ENCODE data around the gene RENBP.

RENBP gene

DNA sequence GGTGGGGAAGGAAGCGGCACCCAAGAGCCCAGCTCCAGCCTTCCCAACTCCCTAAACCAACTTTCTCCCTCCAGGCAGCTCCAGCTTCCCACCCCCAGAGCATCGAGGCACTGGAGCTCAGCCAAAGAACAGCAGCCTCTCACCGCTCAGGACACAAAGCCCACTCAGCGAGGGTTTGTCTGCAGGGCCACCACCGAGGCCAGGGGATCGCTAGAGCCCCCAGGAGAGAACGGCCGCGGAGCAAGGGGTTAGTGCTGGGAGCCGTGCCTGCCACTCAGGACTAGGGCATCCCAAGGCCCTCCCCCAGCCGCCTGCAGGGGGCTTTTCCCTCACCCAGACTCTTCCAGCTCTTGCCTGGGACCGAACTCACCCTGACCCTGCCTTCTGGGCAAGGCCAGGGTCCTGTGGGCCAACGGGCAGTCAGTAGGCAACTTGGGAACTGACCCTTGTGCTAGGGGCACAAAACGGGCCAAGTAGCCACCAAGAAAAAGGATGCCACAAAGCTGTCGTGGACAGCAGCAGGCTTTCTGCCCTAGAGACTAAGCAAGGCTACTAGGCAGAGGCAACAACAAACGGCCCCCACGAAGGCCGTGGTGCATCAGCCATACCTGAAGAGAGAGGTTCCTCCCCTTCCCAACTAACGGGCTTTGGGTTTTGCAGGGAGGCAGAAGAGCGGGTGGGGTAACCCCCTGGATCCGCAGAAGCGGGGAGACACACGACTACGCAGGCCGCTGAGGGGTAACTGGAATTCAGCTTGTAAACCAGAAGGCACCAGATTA is 24.9 kb upstream of the RENBP start:
- H3K4me1 ChIP-seq (ENCODE audit: control insufficient read depth, low read depth, low read length): peaks cover 7% of the 10 kb centered on the region
- peak overlapping the region; percentile 87 for H3K4me3 ChIP-seq (ENCODE audit: low read length)
- no peak overlapping the region for H3K27ac ChIP-seq (ENCODE audit: low read length)

DNA sequence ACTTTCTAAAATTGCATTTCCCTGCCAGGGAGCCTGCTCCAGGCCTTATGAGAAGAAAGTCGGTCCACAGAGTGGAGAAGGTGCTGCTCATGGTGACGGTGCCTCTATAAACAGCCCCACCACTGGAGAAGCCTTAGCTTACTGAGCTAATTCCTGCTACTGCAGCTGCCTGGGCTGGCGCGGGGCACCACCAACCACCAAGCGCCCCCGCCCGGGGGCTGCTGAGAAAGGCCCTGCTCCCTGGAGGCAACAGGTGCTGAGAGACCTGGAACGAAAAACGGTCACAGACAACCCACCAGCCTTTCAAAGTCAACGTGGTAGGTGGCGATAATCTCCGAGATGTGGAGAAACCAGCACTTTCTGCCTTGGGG is 24.3 kb upstream of the RENBP start:
- Histone ChIP-seq H3K9ac (ENCODE audit: low read length) (no peak overlapping the region), H3K4me1 (ENCODE audit: control insufficient read depth, low read depth, low read length) (peaks cover 7% of the 10 kb centered on the region), H3K9me3 (ENCODE audit: control insufficient read depth, low read depth, low read length) (peaks cover 4% of the 10 kb centered on the region), H3K27ac (ENCODE audit: low read length) (no peak overlapping the region), H3K36me3 (ENCODE audit: control insufficient read depth, low read depth, low read length) (peaks cover 2% of the 10 kb centered on the region), H3K4me3 (ENCODE audit: low read length) (peak overlapping the region; percentile 87), H3K27me3 (ENCODE audit: control insufficient read depth, insufficient read depth, low read length) (no peaks in the 10 kb centered on the region)

More for the DNA sequence above, 24.9 kb upstream of the RENBP start:
- Histone ChIP-seq H3K36me3 (ENCODE audit: control insufficient read depth, low read depth, low read length) (no peaks in the 10 kb centered on the region), H3K9ac (ENCODE audit: low read length) (no peak overlapping the region), H3K9me3 (ENCODE audit: control insufficient read depth, low read depth, low read length) (peaks cover 4% of the 10 kb centered on the region), H3K27me3 (ENCODE audit: control insufficient read depth, insufficient read depth, low read length) (no peaks in the 10 kb centered on the region)

DNA sequence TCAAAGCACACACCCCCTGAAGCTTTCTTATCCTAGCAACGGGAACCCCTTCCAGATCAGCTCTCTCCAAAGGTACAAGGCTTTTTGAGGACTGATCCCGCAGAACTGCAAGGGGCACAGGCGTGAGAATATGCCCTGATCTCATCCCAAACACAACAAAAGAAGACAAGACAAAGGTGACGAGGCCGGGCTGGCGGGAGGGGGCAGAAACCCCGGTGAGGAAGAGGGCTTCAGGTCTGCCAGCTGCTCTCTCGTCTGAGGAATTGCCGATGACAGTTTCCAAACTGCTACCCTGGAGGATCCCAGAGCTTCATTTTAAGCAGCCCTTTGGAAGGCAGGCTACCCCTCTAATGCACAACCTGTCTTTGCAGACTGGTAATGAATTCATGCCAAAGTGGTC is 23.8 kb upstream of the RENBP start:
- Histone ChIP-seq H3K36me3 (ENCODE audit: control insufficient read depth, low read depth, low read length) (peaks cover 4% of the 10 kb centered on the region), H3K9me3 (ENCODE audit: control insufficient read depth, low read depth, low read length) (peaks cover 4% of the 10 kb centered on the region), H3K27ac (ENCODE audit: low read length) (no peak overlapping the region), H3K27me3 (ENCODE audit: control insufficient read depth, insufficient read depth, low read length) (no peaks in the 10 kb centered on the region), H3K4me1 (ENCODE audit: control insufficient read depth, low read depth, low read length) (peaks cover 7% of the 10 kb centered on the region), H3K4me3 (ENCODE audit: low read length) (peak overlapping the region; percentile 87), H3K9ac (ENCODE audit: low read length) (no peak overlapping the region)

DNA sequence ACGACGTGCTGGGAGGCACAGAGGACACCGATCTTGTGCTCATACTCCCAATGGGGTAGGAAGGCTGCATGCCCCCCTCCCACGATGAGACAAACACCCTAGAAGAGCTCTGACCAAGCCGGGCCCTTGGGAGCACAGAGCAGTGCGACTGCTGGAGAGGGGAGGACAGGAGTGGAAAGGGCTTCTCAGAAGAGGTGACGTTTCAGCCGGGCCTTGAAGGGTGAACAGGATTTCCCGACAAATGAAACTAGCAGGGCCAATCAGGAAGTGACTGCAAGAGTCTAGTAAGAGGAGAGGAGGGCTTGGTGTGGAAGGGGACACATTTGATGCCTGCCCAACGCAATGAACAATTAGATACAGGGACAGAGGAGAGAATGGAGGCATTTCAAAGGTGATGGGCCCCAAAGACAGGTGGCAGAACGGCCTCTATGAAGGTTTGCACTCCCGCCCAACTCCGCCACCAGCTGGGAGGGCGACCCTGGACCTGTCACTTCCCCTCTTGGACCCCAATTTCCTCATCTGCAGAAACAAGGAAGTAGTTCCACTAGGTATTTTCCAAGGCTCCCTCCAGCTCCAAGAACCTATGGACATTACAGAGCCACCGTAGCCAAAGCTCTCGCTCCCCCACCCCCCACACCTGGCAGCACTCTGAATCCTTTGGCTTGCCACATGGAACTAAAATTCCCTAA is 23.2 kb upstream of the RENBP start:
- Histone ChIP-seq H3K9me3 (ENCODE audit: control insufficient read depth, low read depth, low read length) (peaks cover 4% of the 10 kb centered on the region), H3K9ac (ENCODE audit: low read length) (no peak overlapping the region), H3K27me3 (ENCODE audit: control insufficient read depth, insufficient read depth, low read length) (no peaks in the 10 kb centered on the region), H3K27ac (ENCODE audit: low read length) (no peak overlapping the region), H3K4me1 (ENCODE audit: control insufficient read depth, low read depth, low read length) (peaks cover 7% of the 10 kb centered on the region), H3K4me3 (ENCODE audit: low read length) (peak overlapping the region; percentile 87), H3K36me3 (ENCODE audit: control insufficient read depth, low read depth, low read length) (peaks cover 9% of the 10 kb centered on the region)

DNA sequence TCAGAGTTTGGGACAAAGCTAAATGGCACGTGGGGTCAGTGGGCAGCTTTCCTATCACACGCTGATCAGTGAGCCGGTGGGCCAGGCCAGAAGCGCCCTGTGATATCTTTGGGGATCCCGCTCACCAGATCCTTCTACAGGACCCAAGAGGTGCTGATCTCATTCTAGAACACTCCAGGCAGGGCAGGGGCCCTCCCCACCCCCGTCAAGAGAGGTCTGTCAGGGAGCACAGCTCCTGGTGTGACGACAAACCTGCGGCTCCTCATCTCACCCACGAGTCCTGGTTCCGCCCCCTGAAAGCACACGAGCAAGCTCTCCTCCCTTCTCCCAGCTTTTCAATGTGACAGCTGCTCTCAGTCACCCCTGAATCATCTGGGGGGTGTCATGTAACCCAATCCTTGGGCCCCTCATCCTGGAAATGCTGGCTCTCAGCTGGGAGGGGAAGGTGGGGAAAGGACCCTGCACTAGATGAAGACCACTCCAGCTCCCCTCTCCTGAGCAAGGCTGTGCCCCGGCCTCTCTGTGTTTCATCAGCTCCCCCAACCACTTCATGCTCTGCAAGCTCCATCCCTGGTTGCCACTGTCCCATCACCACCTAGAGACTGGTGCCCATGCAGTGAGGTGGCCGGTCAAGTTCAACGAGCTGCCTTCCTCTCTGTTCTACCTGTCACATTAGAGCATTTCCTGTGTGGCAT is 22.5 kb upstream of the RENBP start:
- Histone ChIP-seq H3K27me3 (ENCODE audit: control insufficient read depth, insufficient read depth, low read length) (no peaks in the 10 kb centered on the region), H3K9ac (ENCODE audit: low read length) (no peak overlapping the region), H3K4me3 (ENCODE audit: low read length) (no peak overlapping the region), H3K27ac (ENCODE audit: low read length) (no peak overlapping the region), H3K4me1 (ENCODE audit: control insufficient read depth, low read depth, low read length) (peaks cover 7% of the 10 kb centered on the region), H3K9me3 (ENCODE audit: control insufficient read depth, low read depth, low read length) (peaks cover 4% of the 10 kb centered on the region), H3K36me3 (ENCODE audit: control insufficient read depth, low read depth, low read length) (peaks cover 16% of the 10 kb centered on the region)

DNA sequence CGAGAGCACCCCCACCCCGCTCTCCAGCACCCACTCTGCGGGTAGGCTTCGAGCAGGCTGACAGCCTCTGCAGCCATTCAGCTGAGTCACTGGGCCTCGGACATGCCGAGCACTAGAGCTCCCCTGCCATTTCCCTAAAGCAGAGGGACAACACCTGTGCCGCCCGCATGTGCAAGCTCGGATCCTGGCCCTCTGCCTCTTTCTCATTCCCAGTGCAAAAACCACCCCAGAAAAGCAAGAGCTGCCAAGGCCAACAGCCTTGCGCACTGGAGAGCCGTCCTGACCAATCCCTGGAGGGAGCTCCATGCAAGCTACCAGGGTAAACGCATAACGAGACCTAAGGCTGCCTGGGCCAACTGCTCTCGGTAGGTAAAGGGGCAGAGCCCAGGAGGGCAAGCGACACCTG is 21.8 kb upstream of the RENBP start:
- H3K4me3 ChIP-seq (ENCODE audit: low read length): no peak overlapping the region
- H3K27me3 ChIP-seq (ENCODE audit: control insufficient read depth, insufficient read depth, low read length): no peaks in the 10 kb centered on the region
- no peak overlapping the region for H3K9ac ChIP-seq (ENCODE audit: low read length)
- peaks cover 9% of the 10 kb centered on the region for H3K9me3 ChIP-seq (ENCODE audit: control insufficient read depth, low read depth, low read length)
- H3K4me1 ChIP-seq (ENCODE audit: control insufficient read depth, low read depth, low read length): peaks cover 7% of the 10 kb centered on the region
- no peak overlapping the region for H3K27ac ChIP-seq (ENCODE audit: low read length)
- peaks cover 23% of the 10 kb centered on the region for H3K36me3 ChIP-seq (ENCODE audit: control insufficient read depth, low read depth, low read length)

DNA sequence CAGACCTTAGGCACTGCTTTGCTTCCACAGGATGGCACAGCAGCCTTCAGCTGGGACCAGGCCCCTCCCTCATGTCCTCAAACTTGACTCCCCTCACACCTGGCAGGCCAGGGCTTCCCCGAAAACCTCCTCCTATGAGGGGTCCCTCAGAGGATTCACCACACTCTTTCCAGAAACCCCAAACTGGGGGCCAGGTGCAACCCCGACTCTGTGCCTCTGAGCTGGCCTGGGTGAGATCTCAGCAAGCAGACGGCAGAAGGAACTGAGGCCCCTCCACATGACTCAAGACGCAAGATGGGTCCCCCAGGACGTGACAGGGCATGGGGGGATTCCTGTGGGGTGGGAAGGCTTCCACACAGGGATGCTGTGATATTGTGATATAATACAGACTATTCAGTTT is 21.0 kb upstream of the RENBP start:
- H3K27ac ChIP-seq (ENCODE audit: low read length): no peak overlapping the region
- H3K4me1 ChIP-seq (ENCODE audit: control insufficient read depth, low read depth, low read length): peaks cover 7% of the 10 kb centered on the region
- H3K36me3 ChIP-seq (ENCODE audit: control insufficient read depth, low read depth, low read length): peaks cover 32% of the 10 kb centered on the region
- H3K27me3 ChIP-seq (ENCODE audit: control insufficient read depth, insufficient read depth, low read length): no peaks in the 10 kb centered on the region
- no peak overlapping the region for H3K4me3 ChIP-seq (ENCODE audit: low read length)
- H3K9me3 ChIP-seq (ENCODE audit: control insufficient read depth, low read depth, low read length): peaks cover 11% of the 10 kb centered on the region
- no peak overlapping the region for H3K9ac ChIP-seq (ENCODE audit: low read length)

DNA sequence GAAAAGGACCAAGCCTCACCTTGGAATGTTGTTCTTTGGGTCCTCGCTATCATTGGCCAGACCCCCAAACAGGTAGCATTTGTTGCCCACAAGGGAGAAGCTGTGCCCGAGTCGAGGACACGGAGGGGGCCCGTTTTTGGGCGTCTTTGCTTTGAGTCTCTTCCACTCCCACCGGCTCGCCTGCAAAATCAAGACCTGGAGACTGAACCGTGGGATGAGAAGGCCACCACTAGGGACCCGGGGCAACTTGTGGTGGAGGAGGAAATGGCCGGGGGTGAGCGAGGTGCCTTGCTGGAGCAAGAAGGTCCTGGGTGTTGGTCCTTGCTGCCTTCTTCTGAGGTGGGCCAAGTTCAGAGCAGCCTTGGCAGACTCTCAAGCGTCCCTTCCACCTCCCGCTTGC is 19.7 kb upstream of the RENBP start:
- H3K27ac ChIP-seq (ENCODE audit: low read length): no peak overlapping the region
- H3K9ac ChIP-seq (ENCODE audit: low read length): no peak overlapping the region
- H3K36me3 ChIP-seq (ENCODE audit: control insufficient read depth, low read depth, low read length): peaks cover 44% of the 10 kb centered on the region
- no peak overlapping the region for H3K4me3 ChIP-seq (ENCODE audit: low read length)
- peaks cover 11% of the 10 kb centered on the region for H3K9me3 ChIP-seq (ENCODE audit: control insufficient read depth, low read depth, low read length)
- peaks cover 7% of the 10 kb centered on the region for H3K4me1 ChIP-seq (ENCODE audit: control insufficient read depth, low read depth, low read length)
- H3K27me3 ChIP-seq (ENCODE audit: control insufficient read depth, insufficient read depth, low read length): no peaks in the 10 kb centered on the region

DNA sequence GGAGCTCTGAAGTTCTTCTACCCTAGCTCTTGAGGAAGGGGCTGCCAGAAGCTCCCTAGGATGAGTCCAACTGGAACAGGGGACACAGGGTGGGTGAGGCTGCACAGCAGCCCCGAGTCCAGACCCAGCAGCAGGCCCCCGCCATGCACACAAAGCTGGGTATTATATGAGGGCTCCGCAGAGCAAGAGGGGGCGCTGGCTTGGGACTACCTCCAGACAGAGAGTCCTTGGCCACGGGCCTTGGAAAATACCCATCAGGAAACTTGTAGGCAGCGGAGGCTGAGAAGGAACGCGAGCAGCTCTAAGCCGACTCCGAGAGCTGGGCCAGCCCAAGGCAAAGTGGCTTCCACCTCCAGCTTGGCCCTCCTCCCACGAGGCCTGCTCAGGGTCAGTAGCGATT is 19.1 kb upstream of the RENBP start:
- Histone ChIP-seq H3K4me1 (ENCODE audit: control insufficient read depth, low read depth, low read length) (peaks cover 7% of the 10 kb centered on the region), H3K9ac (ENCODE audit: low read length) (no peak overlapping the region), H3K4me3 (ENCODE audit: low read length) (no peak overlapping the region), H3K9me3 (ENCODE audit: control insufficient read depth, low read depth, low read length) (peaks cover 11% of the 10 kb centered on the region), H3K27ac (ENCODE audit: low read length) (no peak overlapping the region), H3K36me3 (ENCODE audit: control insufficient read depth, low read depth, low read length) (peaks cover 49% of the 10 kb centered on the region), H3K27me3 (ENCODE audit: control insufficient read depth, insufficient read depth, low read length) (no peaks in the 10 kb centered on the region)

DNA sequence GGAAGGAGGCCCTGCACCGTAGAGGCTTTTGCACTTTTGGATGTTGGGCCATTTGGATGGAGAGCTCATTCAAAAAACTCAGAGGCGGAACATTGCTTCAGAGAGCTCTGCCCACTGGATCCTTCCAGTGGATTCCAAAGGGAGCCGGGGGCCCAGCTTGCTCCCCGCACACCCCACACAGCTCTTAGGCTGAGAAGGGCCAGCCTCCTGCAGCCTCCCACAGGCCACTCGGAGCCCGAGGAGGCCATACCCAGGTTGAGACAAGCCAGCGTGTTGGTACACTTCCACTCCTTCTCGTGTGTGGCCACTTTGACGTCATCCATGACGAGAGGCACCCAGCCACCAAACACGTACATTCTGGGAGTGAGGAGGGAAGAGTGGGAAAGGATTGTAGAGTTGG is 16.8 kb upstream of the RENBP start:
- Histone ChIP-seq H3K9ac (ENCODE audit: low read length) (no peak overlapping the region), H3K4me1 (ENCODE audit: control insufficient read depth, low read depth, low read length) (no peaks in the 10 kb centered on the region), H3K4me3 (ENCODE audit: low read length) (no peak overlapping the region), H3K27me3 (ENCODE audit: control insufficient read depth, insufficient read depth, low read length) (no peaks in the 10 kb centered on the region), H3K36me3 (ENCODE audit: control insufficient read depth, low read depth, low read length) (peaks cover 71% of the 10 kb centered on the region), H3K27ac (ENCODE audit: low read length) (no peak overlapping the region), H3K9me3 (ENCODE audit: control insufficient read depth, low read depth, low read length) (peaks cover 12% of the 10 kb centered on the region)

DNA sequence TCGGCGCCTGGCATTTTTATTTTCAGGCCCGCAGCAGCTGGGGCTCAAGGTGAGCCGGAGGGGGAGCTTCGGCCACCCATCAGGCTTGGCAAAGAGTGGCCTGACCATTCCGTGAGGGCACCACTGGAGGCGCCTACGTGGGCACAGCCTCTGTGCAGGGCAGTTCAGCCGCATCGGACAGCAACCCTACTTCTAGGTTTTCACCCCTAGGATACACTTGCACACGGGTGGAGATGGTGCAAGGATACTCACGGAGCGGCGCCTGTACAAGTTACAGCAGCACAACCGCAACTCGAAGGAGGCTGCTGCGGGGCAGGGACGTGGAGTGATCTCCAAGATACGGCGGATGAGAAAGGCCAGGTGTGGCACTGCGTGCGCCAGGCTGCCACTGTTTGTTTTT is 16.3 kb upstream of the RENBP start:
- no peak overlapping the region for H3K27ac ChIP-seq (ENCODE audit: low read length)
- H3K9ac ChIP-seq (ENCODE audit: low read length): no peak overlapping the region
- no peaks in the 10 kb centered on the region for H3K27me3 ChIP-seq (ENCODE audit: control insufficient read depth, insufficient read depth, low read length)
- no peaks in the 10 kb centered on the region for H3K4me1 ChIP-seq (ENCODE audit: control insufficient read depth, low read depth, low read length)
- peaks cover 75% of the 10 kb centered on the region for H3K36me3 ChIP-seq (ENCODE audit: control insufficient read depth, low read depth, low read length)
- no peak overlapping the region for H3K4me3 ChIP-seq (ENCODE audit: low read length)
- H3K9me3 ChIP-seq (ENCODE audit: control insufficient read depth, low read depth, low read length): peaks cover 12% of the 10 kb centered on the region

Measured in iPS-18a (cell line).